Mesenchymal stem cell (in vitro differentiated cells and primary cell): ENCODE results near the gene HSPBP1.

Experiments used
- DNase-seq: peaks from one replicate; pipeline ENCODE4 v3.0.0-alpha.2; 2013
- H2AFZ ChIP-seq: one replicate; pipeline ENCODE4 v1.6.1; 2013; ENCODE audit warnings: low read depth, mild to moderate bottlenecking, control low read depth, inconsistent platforms, low read length, moderate library complexity
- H2AK5ac ChIP-seq: 2 replicates; pipeline ENCODE4 v1.6.1; 2013; ENCODE audit warnings: low read length, moderate library complexity, mild to moderate bottlenecking, inconsistent platforms; ENCODE audit not compliant: severe bottlenecking
- H2BK120ac ChIP-seq: one replicate; pipeline ENCODE4 v1.6.1; 2013; ENCODE audit warnings: low read depth, mild to moderate bottlenecking, inconsistent platforms, low read length, moderate library complexity
- H2BK12ac ChIP-seq, 2 experiments: one replicate each; pipeline ENCODE4 v1.6.1; 2013; ENCODE audit warnings: inconsistent platforms in 2 of 2, low read length in 2 of 2, mild to moderate bottlenecking in 2 of 2, moderate library complexity in 2 of 2, control low read depth in 1 of 2
- H2BK15ac ChIP-seq: one replicate; pipeline ENCODE4 v1.6.1; 2013; ENCODE audit warnings: mild to moderate bottlenecking, low read depth, inconsistent platforms; ENCODE audit not compliant: poor library complexity, severe bottlenecking
- H2BK5ac ChIP-seq: 2 replicates; pipeline ENCODE4 v1.6.1; 2013; ENCODE audit warnings: low read depth, mild to moderate bottlenecking, low read length, control low read depth, inconsistent platforms; ENCODE audit not compliant: poor library complexity, severe bottlenecking
- H3K14ac ChIP-seq, 2 experiments: one replicate each; pipeline ENCODE4 v1.6.1; 2013; ENCODE audit warnings: inconsistent platforms in 2 of 2, low read length in 2 of 2, control low read depth in 1 of 2, mild to moderate bottlenecking in 1 of 2, moderate library complexity in 1 of 2
- H3K18ac ChIP-seq, 2 experiments: one replicate each; pipeline ENCODE4 v1.6.1; 2013; ENCODE audit warnings: inconsistent platforms in 2 of 2, low read length in 2 of 2, control low read depth in 1 of 2, low read depth in 1 of 2, mild to moderate bottlenecking in 1 of 2
- H3K23ac ChIP-seq, 2 experiments: one replicate each; pipeline ENCODE4 v1.6.1; 2013; ENCODE audit warnings: inconsistent platforms in 2 of 2, low read length in 2 of 2, mild to moderate bottlenecking in 2 of 2, moderate library complexity in 2 of 2, control low read depth in 1 of 2
- H3K27ac ChIP-seq: 2 replicates; pipeline ENCODE4 v1.5.1; 2013; ENCODE audit warnings: mild to moderate bottlenecking, moderate library complexity, low read length, control low read depth, inconsistent platforms; ENCODE audit not compliant: poor library complexity, severe bottlenecking
- H3K27me3 ChIP-seq, 2 experiments: 2 replicates each; pipeline versions ENCODE4 v1.6.1 to v1.7.0; 2013; ENCODE audit warnings: low read length in 2 of 2, mild to moderate bottlenecking in 2 of 2, moderate library complexity in 2 of 2, control low read depth in 1 of 2, inconsistent platforms in 1 of 2; ENCODE audit not compliant: control insufficient read depth in 1 of 2, insufficient read depth in 1 of 2
- H3K36me3 ChIP-seq, 2 experiments: 2 replicates each; pipeline versions ENCODE4 v1.6.1 to v1.7.0; 2013; ENCODE audit warnings: low read length in 2 of 2, control low read depth in 1 of 2, inconsistent platforms in 1 of 2, low read depth in 1 of 2, mild to moderate bottlenecking in 1 of 2; ENCODE audit not compliant: insufficient read depth in 2 of 2, control insufficient read depth in 1 of 2
- H3K4ac ChIP-seq, 2 experiments: one replicate each; pipeline ENCODE4 v1.6.1; 2013; ENCODE audit warnings: inconsistent platforms in 2 of 2, low read length in 2 of 2, mild to moderate bottlenecking in 2 of 2, moderate library complexity in 2 of 2, control low read depth in 1 of 2, low read depth in 1 of 2
- H3K4me1 ChIP-seq: 2 replicates; pipeline ENCODE4 v1.6.1; 2013; ENCODE audit warnings: low read depth, low read length, control low read depth; ENCODE audit not compliant: control insufficient read depth, insufficient read depth
- H3K4me2 ChIP-seq: 2 replicates; pipeline ENCODE4 v1.6.1; 2013; ENCODE audit warnings: low read length, mild to moderate bottlenecking, inconsistent platforms; ENCODE audit not compliant: poor library complexity, severe bottlenecking
- H3K4me3 ChIP-seq, 2 experiments: 2 replicates each; pipeline versions ENCODE4 v1.5.1 to v1.7.0; 2013; ENCODE audit warnings: low read length in 2 of 2, mild to moderate bottlenecking in 2 of 2, control low read depth in 1 of 2, low read depth in 1 of 2; ENCODE audit not compliant: insufficient read depth in 1 of 2
- H3K79me1 ChIP-seq: replicated peaks from 2 replicates; pipeline ENCODE4 v1.6.1; 2013; ENCODE audit warnings: mild to moderate bottlenecking, control low read depth, low read length, inconsistent platforms; ENCODE audit not compliant: poor library complexity, severe bottlenecking
- H3K9ac ChIP-seq: 2 replicates; pipeline ENCODE4 v1.7.0; 2013; ENCODE audit warnings: mild to moderate bottlenecking, low read length, moderate library complexity
- H3K9me3 ChIP-seq: 2 replicates; pipeline ENCODE4 v1.7.0; 2013; ENCODE audit warnings: mild to moderate bottlenecking, low read length; ENCODE audit not compliant: control insufficient read depth
- H4K8ac ChIP-seq: one replicate; pipeline ENCODE4 v1.6.1; 2013; ENCODE audit warnings: inconsistent platforms, mild to moderate bottlenecking, low read length, moderate library complexity
- H4K91ac ChIP-seq: one replicate; pipeline ENCODE4 v1.6.1; 2013; ENCODE audit warnings: mild to moderate bottlenecking, low read length, inconsistent platforms
- WGBS: methylation state at CpG from one replicate; pipeline ENCODE4 v1.1.7; 2013; ENCODE audit warnings: mixed read lengths; 5-methylcytosine and 5-hydroxymethylcytosine counted together

HSPBP1 gene

DNA sequence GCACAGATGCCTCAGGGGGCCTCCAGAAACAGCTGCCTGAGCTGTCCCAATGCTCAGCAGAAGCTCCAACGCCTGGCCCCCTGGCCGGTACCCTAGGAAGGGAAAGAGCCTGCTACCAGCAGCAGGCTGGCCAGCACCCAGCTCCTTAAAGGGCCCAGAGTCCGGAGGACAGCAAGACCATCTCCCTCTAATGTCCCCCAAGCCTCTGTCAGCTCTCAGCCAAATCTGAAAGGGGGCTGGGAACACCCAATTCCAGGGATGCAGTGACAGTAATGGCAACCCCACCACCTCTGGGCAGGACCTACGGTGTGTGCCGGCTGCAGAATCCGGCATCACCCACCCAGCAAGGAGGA, 25.3 kb downstream of the HSPBP1 start:
- no peaks in the 10 kb centered on the region for H3K27me3 ChIP-seq
- H3K9ac ChIP-seq: peak overlapping the region; percentile 97
- H3K36me3 ChIP-seq: peaks cover 0 to 34% of the 10 kb centered on the region in 2 experiments
- no peak overlapping the region for H2AFZ ChIP-seq
- DNase-seq: no peak
- H3K4me1 ChIP-seq: peaks cover 60% of the 10 kb centered on the region
- no peak overlapping the region for H2BK5ac ChIP-seq
- 94% methylated on average over 6 of the region's 6 CpGs for WGBS
- no peak overlapping the region for H2BK12ac ChIP-seq
- no peak overlapping the region for H4K8ac ChIP-seq
- H2BK15ac ChIP-seq: no peak overlapping the region
- H3K27ac ChIP-seq: no peak overlapping the region
- no peak overlapping the region for H4K91ac ChIP-seq
- no peak overlapping the region for H3K18ac ChIP-seq
- no peak overlapping the region for H2AK5ac ChIP-seq
- no peak overlapping the region for H3K4ac ChIP-seq
- H3K23ac ChIP-seq: no peak overlapping the region
- no peak overlapping the region for H3K4me2 ChIP-seq
- no peak overlapping the region for H2BK120ac ChIP-seq
- H3K9me3 ChIP-seq: no peaks in the 10 kb centered on the region
- no peaks in the 10 kb centered on the region for H3K79me1 ChIP-seq
- H3K14ac ChIP-seq: no peak overlapping the region
- peak overlapping the region in 1 of 2 experiments; percentile 53 for H3K4me3 ChIP-seq

GRCh38 chr19:55253842-55254624, 25.9 kb downstream of the HSPBP1 start:
- H3K36me3 ChIP-seq: peaks cover 0 to 34% of the 10 kb centered on the region in 2 experiments
- H3K79me1 ChIP-seq: no peaks in the 10 kb centered on the region
- H2AFZ ChIP-seq: no peak overlapping the region
- 91% methylated on average over 23 of the region's 23 CpGs for WGBS
- H3K14ac ChIP-seq: no peak overlapping the region
- no peaks in the 10 kb centered on the region for H3K9me3 ChIP-seq
- H2BK12ac ChIP-seq: no peak overlapping the region
- peak overlapping the region; percentile 97 for H3K9ac ChIP-seq
- no peak for DNase-seq
- H3K27me3 ChIP-seq: no peaks in the 10 kb centered on the region
- no peak overlapping the region for H3K27ac ChIP-seq
- H2BK15ac ChIP-seq: no peak overlapping the region
- H3K23ac ChIP-seq: no peak overlapping the region
- H2AK5ac ChIP-seq: no peak overlapping the region
- peaks cover 62% of the 10 kb centered on the region for H3K4me1 ChIP-seq
- no peak overlapping the region for H4K91ac ChIP-seq
- peak overlapping the region in 1 of 2 experiments; percentile 53 for H3K4me3 ChIP-seq
- no peak overlapping the region for H4K8ac ChIP-seq
- no peak overlapping the region for H3K4ac ChIP-seq
- H2BK120ac ChIP-seq: no peak overlapping the region
- no peak overlapping the region for H3K18ac ChIP-seq
- no peak overlapping the region for H3K4me2 ChIP-seq
- H2BK5ac ChIP-seq: no peak overlapping the region

- Histone ChIP-seq H2BK12ac (no peak overlapping the region), H3K4me3 (no peak overlapping the region), H2AFZ (no peak overlapping the region), H3K9ac (no peak overlapping the region), H3K14ac (no peak overlapping the region), H3K36me3 (peaks cover 0 to 41% of the 10 kb centered on the region in 2 experiments), H3K4me1 (peaks cover 66% of the 10 kb centered on the region), H3K27ac (no peak overlapping the region), H3K79me1 (no peaks in the 10 kb centered on the region), H4K91ac (no peak overlapping the region), H3K18ac (no peak overlapping the region), H3K4me2 (no peak overlapping the region), H3K9me3 (no peaks in the 10 kb centered on the region), H3K23ac (no peak overlapping the region), H3K4ac (no peak overlapping the region), H4K8ac (no peak overlapping the region), H3K27me3 (no peaks in the 10 kb centered on the region), H2AK5ac (no peak overlapping the region), H2BK120ac (no peak overlapping the region), H2BK15ac (no peak overlapping the region), H2BK5ac (no peak overlapping the region)
- no peak for DNase-seq
- 94% methylated on average over 20 of the region's 21 CpGs for WGBS
Observed at GRCh38 chr19:55252760-55253663, 26.9 kb downstream of the HSPBP1 start.
